GM12874 (cell line): Measurements from ENCODE around the gene HMG20B.

Source experiments
- TF ChIP-seq, protein P1 (sequence below): IDR thresholded peaks from 2 replicates; pipeline ENCODE4 v1.5.1; 2011; ENCODE audit warnings: low read depth, mild to moderate bottlenecking, control low read depth, low read length, moderate library complexity; ENCODE audit not compliant: insufficient read depth

The HMG20B gene

GRCh38 chr19:3528080-3528479 lies 44.7 kb upstream of the HMG20B start:
- TF ChIP-seq, protein P1, sequence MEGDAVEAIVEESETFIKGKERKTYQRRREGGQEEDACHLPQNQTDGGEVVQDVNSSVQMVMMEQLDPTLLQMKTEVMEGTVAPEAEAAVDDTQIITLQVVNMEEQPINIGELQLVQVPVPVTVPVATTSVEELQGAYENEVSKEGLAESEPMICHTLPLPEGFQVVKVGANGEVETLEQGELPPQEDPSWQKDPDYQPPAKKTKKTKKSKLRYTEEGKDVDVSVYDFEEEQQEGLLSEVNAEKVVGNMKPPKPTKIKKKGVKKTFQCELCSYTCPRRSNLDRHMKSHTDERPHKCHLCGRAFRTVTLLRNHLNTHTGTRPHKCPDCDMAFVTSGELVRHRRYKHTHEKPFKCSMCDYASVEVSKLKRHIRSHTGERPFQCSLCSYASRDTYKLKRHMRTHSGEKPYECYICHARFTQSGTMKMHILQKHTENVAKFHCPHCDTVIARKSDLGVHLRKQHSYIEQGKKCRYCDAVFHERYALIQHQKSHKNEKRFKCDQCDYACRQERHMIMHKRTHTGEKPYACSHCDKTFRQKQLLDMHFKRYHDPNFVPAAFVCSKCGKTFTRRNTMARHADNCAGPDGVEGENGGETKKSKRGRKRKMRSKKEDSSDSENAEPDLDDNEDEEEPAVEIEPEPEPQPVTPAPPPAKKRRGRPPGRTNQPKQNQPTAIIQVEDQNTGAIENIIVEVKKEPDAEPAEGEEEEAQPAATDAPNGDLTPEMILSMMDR, result no peak

GRCh38 chr19:3528539-3529211 lies 44.1 kb upstream of the HMG20B start:
- TF ChIP-seq, protein P1, result no peak

GRCh38 chr19:3530389-3530788 lies 42.4 kb upstream of the HMG20B start:
- TF ChIP-seq, protein P1, result no peak

DNA sequence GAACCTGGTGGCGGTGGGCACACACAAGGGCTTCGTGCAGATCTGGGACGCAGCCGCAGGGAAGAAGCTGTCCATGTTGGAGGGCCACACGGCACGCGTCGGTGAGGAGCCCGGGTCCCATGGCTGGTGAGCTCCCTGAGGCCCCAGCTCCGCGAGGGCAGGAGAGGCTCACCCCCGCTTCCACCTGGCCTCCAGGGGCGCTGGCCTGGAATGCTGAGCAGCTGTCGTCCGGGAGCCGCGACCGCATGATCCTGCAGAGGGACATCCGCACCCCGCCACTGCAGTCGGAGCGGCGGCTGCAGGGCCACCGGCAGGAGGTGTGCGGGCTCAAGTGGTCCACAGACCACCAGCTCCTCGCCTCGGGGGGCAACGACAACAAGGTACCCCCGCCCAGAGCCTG lies 41.0 kb upstream of the HMG20B start:
- TF ChIP-seq, protein P1, result no peak

DNA sequence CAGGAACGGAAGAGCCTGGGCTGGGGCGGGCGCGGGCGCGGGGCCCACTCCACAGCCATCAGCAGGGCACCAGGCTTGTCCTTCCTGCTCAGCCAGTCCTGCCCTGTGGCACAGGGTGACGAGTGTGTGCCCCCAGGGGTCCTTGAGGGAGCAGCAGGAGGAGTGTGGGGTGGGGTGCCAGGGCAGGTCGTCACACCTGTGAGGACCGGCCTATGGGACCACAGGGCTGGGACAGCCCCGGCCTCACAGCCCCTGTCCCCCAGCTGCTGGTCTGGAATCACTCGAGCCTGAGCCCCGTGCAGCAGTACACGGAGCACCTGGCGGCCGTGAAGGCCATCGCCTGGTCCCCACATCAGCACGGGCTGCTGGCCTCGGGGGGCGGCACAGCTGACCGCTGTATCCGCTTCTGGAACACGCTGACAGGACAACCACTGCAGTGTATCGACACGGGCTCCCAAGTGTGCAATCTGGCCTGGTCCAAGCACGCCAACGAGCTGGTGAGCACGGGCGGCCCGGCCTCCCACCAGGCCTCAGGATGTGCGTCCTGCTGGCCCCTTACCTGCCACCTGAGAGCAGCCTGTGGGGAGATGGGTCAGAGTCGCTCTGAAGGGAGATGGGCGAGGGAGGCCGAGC lies 40.5 kb upstream of the HMG20B start:
- TF ChIP-seq, protein P1, result no peak

GRCh38 chr19:3533033-3533432 lies 39.7 kb upstream of the HMG20B start:
- TF ChIP-seq, protein P1, result no peak

GRCh38 chr19:3533563-3534216 lies 39.1 kb upstream of the HMG20B start:
- TF ChIP-seq, protein P1, result no peak
